Tibial artery (tissue), 4 donors: ENCODE measurements around the gene ABHD4.
"Not testable (repeated sequence)": the region's sequence is repeated elsewhere in the genome, so short reads cannot be mapped to it uniquely, and the experiment has no call there.

Experiments used
- DNase-seq, 2 donors: peaks; one replicate each; pipeline ENCODE4 v3.0.0-alpha.2; 2019
- H3K27ac ChIP-seq, 2 donors: fragments of 200-600 bp; sonication (generic) in 1 of 2; 1 replicate in 1 of 2; 2 replicates in 1 of 2; pipeline ENCODE4 v1.5.1; 2018 to 2019; ENCODE audit warnings: mild to moderate bottlenecking in 1 of 2
- H3K27me3 ChIP-seq, 2 donors: fragments of 200-600 bp; sonication (generic) in 1 of 2; one replicate each; pipeline versions ENCODE4 v1.5.1 to v1.6.0; 2016 to 2019
- H3K36me3 ChIP-seq, 3 donors: fragments of 200-600 bp; sonication (generic) in 2 of 3; one replicate each; pipeline ENCODE4 v1.5.1; 2016 to 2019; ENCODE audit warnings: mild to moderate bottlenecking in 2 of 3
- H3K4me1 ChIP-seq, 4 donors: fragments of 200-600 bp; sonication (generic) in 2 of 4; 1 replicate in 3 of 4; 2 replicates in 1 of 4; pipeline ENCODE4 v1.5.1; 2016 to 2019
- H3K4me3 ChIP-seq, 2 donors: fragments of 200-600 bp; sonication (generic) in 1 of 2; 1 replicate in 1 of 2; 2 replicates in 1 of 2; pipeline ENCODE4 v1.5.1; 2018 to 2019; ENCODE audit warnings: mild to moderate bottlenecking in 2 of 2
- H3K9me3 ChIP-seq, 3 donors: fragments of 200-600 bp; sonication (generic) in 1 of 3; one replicate each; pipeline ENCODE4 v1.5.1; 2016 to 2019
- intact Hi-C: fragments of 100-400 bp; cut with DNase I; formaldehyde crosslinking; loops from one replicate; pipeline ENCODE4 v1.15.0; 2023; ENCODE audit warnings: low total_unique reads
- TF ChIP-seq, protein P1 (sequence below), 2 experiments: fragments of 200-600 bp in 1 of 2; fragments of 450-650 bp in 1 of 2; IDR thresholded peaks; one replicate each; pipeline ENCODE4 v1.5.1; 2017 to 2019; ENCODE audit warnings: antibody characterized with exemption in 2 of 2, mild to moderate bottlenecking in 1 of 2, moderate library complexity in 1 of 2

Gene ABHD4

DNA sequence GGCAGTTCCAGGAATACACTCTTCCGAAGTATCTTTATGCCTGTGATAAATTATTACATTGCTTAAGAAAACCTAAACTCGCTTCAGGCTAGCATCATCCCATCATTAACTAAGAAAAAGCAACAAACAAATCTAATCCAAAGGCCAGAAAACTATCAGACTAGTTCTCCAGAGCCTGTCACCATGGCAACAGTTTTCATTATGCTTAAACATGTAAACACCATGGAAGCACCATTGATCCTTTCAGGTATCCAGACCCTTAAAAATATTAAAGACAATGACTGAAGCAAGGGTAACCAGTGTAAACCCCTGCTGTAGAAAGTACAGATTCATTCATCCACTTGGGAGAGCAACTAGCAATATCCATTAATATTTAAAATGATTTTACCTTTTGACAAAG is 18.9 kb upstream of the ABHD4 start:
- no peak overlapping the region for H3K27ac ChIP-seq
- no peaks in the 10 kb centered on the region for H3K27me3 ChIP-seq
- no peak overlapping the region for H3K4me3 ChIP-seq
- TF ChIP-seq, protein P1, sequence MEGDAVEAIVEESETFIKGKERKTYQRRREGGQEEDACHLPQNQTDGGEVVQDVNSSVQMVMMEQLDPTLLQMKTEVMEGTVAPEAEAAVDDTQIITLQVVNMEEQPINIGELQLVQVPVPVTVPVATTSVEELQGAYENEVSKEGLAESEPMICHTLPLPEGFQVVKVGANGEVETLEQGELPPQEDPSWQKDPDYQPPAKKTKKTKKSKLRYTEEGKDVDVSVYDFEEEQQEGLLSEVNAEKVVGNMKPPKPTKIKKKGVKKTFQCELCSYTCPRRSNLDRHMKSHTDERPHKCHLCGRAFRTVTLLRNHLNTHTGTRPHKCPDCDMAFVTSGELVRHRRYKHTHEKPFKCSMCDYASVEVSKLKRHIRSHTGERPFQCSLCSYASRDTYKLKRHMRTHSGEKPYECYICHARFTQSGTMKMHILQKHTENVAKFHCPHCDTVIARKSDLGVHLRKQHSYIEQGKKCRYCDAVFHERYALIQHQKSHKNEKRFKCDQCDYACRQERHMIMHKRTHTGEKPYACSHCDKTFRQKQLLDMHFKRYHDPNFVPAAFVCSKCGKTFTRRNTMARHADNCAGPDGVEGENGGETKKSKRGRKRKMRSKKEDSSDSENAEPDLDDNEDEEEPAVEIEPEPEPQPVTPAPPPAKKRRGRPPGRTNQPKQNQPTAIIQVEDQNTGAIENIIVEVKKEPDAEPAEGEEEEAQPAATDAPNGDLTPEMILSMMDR (IDR thresholded peaks at IDR 0.05) = no peak
- no peaks in the 10 kb centered on the region for H3K9me3 ChIP-seq
- intact Hi-C loops = no loop called here
- H3K4me1 ChIP-seq = peaks cover 0 to 22% (median 13%) of the 10 kb centered on the region in 4 donors
- H3K36me3 ChIP-seq = peaks cover 2 to 8% (median 7%) of the 10 kb centered on the region in 3 donors
- DNase-seq = no peak

DNA sequence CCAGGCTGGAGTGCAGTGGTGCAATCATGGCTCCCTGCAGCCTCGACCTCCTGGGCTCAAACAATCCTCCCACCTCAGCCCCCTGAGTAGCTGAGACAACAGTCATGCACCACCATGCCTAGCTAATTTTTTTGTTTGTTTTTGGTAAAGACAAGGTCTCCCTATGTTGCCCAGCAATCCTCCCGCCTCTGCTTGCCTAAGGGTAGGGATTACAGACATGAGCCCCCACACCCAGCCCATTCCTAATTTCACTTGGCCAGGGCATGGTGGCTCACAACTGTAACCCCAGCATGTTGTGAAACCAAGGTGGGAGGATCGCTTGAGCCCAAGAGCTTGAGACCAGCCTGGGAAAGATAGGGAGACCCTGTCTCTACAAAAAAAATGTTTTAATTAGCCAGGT is 18.2 kb upstream of the ABHD4 start:
- Histone ChIP-seq H3K9me3 (no peaks in the 10 kb centered on the region), H3K36me3 (peaks cover 0 to 2% (median under 1%) of the 10 kb centered on the region in 3 donors), H3K27me3 (no peaks in the 10 kb centered on the region), H3K4me1 (peaks cover 0 to 28% (median 18%) of the 10 kb centered on the region in 4 donors), H3K27ac (no peak overlapping the region), H3K4me3 (no peak overlapping the region)
- intact Hi-C loops = no loop called here
- DNase-seq = no peak
- TF ChIP-seq, protein P1 (IDR thresholded peaks at IDR 0.05) = no peak

DNA sequence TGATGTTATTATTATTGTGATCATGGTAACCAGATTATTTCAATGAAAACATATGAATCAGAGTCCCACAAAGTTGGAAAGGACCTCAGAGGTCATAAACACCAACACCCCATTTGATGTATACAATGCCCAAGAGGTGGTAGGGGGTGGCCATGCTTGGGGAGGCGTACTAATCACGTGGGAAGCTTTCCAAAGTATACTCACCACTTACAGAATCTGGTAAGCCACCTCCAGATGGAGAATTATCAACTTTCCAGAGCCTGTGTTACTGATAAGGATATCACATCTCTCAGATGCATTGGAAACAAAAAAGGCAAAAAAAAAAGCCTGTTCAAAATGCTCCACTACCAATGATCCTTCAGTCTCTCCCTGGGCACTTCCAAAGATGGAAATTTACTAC is 17.5 kb upstream of the ABHD4 start:
- DNase-seq = no peak
- intact Hi-C loops = no loop called here
- H3K9me3 ChIP-seq = no peaks in the 10 kb centered on the region
- no peak overlapping the region for H3K4me3 ChIP-seq
- TF ChIP-seq, protein P1 (IDR thresholded peaks at IDR 0.05) = no peak
- H3K36me3 ChIP-seq = no peaks in the 10 kb centered on the region
- H3K27me3 ChIP-seq = no peaks in the 10 kb centered on the region
- H3K27ac ChIP-seq = no peak overlapping the region
- peaks cover 0 to 32% (median 22%) of the 10 kb centered on the region in 4 donors for H3K4me1 ChIP-seq

DNA sequence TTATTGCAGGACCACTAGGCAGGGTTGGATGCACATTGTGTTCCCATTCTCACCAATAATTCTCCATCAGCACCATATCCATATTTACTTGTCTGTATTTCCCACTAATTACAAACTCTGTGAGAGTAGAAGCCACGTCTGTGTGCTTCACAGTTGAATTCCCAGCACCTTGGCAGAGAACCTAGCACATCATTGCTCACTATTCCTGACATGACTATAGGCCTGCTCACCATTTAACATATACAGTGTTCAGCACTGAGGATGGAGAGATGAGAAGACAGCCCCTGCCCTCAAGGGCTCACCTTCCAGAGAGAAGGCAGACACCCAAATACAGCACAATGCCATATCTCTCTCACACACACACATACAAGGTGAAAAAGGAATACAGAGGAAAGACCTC is 14.1 kb upstream of the ABHD4 start:
- TF ChIP-seq, protein P1 (IDR thresholded peaks at IDR 0.05) = no peak
- H3K9me3 ChIP-seq = no peaks in the 10 kb centered on the region
- H3K27ac ChIP-seq = peak overlapping the region in 1 of 2 donors; percentile 0
- H3K27me3 ChIP-seq = no peaks in the 10 kb centered on the region
- intact Hi-C loops = no loop called here
- no peak overlapping the region for H3K4me3 ChIP-seq
- DNase-seq = no peak
- peaks cover 0 to 47% (median 43%) of the 10 kb centered on the region in 4 donors for H3K4me1 ChIP-seq
- H3K36me3 ChIP-seq = no peaks in the 10 kb centered on the region

DNA sequence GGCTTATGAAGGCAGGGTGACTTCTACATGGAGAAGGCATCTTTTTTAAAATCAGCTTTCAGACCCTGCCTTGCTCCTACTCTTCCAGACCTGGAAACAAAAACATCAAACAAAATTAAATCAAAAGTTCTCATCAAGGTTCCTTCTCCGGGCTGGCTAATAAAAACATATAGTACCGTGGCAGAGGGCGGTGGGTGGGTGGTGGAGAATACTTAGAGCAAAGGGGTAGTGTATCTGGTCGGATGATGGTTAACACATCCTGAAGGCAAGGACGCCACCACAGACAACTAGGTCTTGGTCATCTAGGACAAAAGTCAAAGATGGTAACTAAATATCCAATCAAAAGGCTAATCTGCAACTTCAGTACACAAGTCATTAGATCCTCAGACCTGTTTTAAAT is 10.9 kb upstream of the ABHD4 start:
- peaks cover 0 to 56% (median 45%) of the 10 kb centered on the region in 4 donors for H3K4me1 ChIP-seq
- H3K27me3 ChIP-seq = no peaks in the 10 kb centered on the region
- H3K4me3 ChIP-seq = no peak overlapping the region
- intact Hi-C loops = no loop called here
- no peak for DNase-seq
- TF ChIP-seq, protein P1 (IDR thresholded peaks at IDR 0.05) = no peak
- no peaks in the 10 kb centered on the region for H3K9me3 ChIP-seq
- no peaks in the 10 kb centered on the region for H3K36me3 ChIP-seq
- peak overlapping the region in 1 of 2 donors; percentile 6 for H3K27ac ChIP-seq

DNA sequence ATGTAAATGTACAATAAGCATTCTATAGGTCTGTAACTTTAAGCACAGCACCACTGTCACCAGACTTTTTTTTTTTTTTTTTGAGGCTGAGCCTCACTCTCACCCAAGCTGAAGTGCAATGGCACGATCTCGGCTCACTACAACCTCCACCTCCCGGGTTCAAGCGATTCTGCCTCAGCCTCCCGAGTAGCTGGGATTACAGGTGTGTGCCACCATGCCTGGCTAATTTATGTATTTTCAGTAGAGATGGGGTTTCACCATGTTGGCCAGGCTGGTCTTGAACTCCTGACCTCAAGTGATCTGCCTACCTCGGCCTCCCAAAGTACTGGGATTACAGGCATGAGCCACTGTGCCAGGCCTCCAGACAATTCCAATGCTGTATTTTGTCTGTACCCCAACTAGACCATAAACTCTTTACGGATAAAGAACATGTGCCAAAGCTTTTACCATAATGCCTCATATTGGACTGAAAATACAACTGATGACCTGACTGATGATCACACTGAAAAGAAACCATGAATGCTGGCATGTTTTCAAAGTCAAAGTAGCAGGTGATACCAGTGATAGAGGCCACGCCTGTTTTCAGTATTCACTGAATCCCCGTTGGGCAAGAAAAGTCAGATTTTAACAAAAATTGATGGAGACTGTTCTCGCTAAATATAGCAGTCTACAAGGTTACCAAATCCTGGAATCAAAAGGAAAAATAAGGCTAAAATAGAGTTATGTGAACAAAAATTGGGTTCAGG is 10.2 kb upstream of the ABHD4 start:
- H3K9me3 ChIP-seq, H3K36me3 ChIP-seq, intact Hi-C loops, H3K27me3 ChIP-seq, DNase-seq: not testable (repeated sequence)
- peak overlapping the region; percentile 93 to 98 for H3K27ac ChIP-seq
- peak overlapping the region; percentile 71 to 80 for H3K4me3 ChIP-seq
- peaks cover 0 to 56% (median 45%) of the 10 kb centered on the region in 4 donors for H3K4me1 ChIP-seq
